HG03025 (cell line): ENCODE measurements around the gene C1QTNF5.

ENCODE experiments used
- ATAC-seq: cut with Tn5 transposase; IDR thresholded peaks from one replicate; pipeline ENCODE4 v1.9.1; 2021; ENCODE audit warnings: mild to moderate bottlenecking, moderate library complexity; ENCODE audit not compliant: unreplicated experiment, low FRiP score

Gene C1QTNF5

DNA sequence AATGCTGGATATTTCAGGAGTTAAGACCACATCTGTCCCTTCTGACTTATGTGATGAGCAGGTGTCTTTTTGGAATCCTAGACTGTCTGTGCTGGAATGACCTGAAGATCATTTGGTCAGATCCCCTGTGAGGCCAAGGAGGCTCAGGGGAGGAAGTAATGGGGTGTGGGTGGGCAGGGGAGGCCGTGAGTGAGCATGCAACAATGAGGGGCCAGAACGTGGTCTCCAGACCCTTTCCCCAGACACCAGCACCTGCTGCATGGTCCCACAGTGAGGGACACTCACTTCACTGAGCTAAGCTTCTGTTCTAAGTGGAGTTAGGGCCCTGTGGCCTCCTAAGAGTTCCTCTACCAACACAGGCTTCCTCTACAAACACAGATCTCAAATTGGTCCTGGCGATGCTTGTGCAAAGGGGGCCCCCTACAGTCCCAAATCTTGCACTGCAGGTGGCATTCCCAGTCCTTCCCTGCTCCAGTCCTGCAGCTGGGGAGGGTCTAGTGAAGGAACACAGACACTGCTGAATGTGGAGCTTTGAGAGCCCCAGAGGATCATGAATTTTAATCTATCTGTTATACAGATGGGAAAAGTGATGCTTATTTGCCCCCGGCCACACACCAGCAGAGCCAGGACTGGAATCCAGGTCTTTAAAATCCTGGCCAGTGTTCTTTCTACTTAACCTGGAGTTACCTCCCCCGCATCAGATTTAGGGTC is 33.4 kb upstream of the C1QTNF5 start:
- ATAC-seq: no peak

DNA sequence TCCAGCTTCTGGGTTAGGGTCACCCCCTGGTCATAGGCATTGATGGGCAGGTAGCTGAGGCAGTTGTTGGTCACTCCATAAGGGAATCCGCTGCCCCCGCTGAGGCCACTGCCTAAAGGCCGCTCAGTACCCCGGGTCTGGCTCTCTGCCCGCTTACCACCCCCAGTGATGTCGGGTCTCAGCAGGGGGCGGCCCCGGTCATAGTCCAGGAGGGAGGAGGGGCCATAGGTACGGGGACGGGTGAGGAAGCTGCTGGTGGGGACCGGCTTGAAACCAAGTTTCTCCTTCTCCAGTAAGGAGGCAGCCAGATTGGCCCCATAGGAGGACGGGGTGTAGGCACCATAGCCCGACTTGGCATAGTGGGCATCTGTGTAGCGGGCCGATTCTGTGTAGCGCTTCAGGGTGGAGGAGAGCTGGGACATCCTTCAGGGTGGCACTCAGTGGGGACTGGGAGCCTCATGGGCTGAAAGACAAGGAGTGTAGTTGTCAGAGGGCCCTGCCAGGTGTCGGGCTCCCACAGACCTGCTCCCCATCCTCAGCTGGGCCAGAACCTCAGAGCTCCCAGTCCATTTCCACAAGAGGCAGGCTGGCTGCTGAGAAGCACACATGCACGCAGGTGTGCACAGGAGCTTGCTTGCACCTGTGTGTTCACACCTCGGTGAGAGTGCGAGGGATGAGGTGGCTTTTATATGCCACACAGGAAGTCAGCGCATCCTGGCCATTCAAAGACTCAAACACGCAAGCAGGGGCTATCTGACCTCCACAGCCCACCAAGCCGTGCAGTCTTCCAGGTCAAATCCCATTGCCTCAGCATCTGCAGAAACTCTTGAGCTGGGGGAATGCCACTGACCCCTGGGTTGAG is 32.6 kb upstream of the C1QTNF5 start:
- ATAC-seq: no peak

DNA sequence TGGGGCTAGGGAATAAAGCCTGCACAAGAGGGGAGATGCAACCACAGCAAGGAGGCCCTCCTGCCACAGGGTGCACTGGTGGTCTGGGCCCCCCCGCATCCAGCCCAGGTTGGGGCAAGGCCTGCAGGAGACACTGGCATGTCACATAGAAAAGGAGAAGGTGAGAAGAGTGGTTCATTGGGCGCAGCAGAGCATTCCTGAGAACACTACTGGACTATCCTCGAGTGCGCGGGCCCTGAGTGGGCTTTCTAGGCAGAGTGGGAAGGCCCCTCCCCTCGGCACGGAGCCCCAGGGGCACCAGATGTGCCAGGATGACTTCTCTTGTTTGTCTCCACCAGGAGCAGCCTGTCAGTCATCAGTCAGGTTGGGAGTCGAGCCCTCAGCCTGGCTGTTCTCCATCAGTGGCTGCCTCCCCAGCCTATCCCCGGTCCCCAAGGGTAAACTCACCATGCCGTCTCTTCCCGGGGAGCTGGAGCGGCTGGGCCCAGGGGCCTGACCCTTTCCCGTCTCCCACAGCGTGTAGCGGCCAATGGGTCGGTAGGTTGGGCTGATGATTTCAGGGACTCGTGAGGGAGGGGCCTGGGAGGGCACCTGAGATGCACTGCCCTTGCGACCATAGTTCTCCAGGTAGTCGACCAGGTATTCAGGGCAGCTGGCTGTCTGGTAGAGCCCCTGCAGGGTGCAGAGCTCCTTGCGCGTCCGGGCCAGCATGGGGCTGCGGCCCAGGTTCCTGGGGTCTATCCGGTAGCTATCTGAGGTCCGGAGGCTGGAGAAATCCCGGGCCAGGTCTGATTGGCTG is 31.8 kb upstream of the C1QTNF5 start:
- ATAC-seq: no peak

DNA sequence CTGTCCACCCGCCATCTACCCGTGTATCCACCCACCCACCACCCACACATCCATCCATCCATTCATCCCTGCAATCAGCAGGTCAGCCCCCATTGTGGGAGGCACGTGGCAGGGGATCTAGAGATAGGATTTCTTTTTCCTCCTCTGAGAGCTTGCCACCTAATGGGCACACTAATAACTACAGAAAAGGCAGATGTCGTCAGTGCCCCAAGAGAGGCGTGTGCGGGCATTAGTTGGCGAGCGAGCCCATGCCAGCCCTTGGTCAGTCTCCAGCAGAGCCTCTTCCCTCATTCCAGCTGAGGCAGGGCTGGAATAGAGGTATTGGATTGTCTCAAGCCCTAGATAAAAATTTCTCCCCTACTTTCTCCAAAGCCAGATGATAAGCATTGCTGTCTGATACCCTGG is 31.1 kb upstream of the C1QTNF5 start:
- no peak for ATAC-seq

DNA sequence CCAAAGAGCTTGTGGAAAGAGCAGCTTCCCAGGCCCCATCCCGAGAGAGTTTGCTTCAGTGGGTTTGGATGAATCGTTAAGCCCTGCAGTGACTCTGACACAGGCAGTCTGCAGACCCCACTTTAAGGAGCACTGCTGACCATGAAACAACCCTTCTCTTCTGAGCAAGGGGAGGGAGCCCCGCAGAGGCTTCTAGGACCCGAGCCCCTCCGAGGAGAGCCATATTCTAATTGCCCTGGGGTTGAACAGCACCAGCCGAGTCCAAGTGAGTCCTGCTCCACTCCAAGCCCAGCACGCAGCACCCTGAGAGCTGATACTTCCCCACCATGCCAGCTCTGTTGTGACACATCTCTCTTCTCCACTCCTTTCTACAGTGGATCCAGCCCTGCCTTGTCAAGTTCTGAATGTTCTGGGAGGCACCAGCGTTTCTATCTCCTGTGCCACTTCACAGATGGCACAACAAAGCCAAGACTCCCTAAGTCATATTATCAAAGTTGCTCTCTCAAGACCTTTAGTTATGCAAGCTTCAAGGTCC is 30.5 kb upstream of the C1QTNF5 start:
- ATAC-seq: no peak

DNA sequence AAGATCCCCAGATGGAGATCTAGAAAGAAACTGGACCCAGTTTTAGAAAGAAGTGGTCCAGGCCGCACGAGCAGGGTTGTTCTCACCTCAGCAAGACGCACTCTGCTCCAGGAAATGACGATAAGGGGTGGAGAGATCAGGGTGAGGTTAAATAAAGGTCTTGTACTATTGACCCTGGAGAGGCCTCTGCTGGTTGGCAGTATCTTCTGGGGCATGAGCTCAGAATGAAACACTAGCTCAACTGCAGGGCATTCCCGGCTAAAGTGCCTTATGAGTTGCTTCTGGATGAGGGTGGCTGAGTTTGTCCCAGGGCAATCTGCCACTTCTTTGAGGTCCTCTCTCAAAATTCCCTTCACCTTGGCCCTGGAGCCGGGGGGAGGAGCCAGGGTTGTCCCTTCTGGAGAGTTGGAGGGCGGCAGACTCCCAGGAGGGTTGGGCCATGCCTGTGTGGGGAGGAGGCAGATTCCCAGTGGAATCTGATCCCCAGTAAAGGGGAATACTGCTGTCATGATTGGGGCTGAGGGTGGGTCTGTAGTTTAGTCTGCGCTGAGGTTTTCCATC is 29.9 kb upstream of the C1QTNF5 start:
- no peak for ATAC-seq

DNA sequence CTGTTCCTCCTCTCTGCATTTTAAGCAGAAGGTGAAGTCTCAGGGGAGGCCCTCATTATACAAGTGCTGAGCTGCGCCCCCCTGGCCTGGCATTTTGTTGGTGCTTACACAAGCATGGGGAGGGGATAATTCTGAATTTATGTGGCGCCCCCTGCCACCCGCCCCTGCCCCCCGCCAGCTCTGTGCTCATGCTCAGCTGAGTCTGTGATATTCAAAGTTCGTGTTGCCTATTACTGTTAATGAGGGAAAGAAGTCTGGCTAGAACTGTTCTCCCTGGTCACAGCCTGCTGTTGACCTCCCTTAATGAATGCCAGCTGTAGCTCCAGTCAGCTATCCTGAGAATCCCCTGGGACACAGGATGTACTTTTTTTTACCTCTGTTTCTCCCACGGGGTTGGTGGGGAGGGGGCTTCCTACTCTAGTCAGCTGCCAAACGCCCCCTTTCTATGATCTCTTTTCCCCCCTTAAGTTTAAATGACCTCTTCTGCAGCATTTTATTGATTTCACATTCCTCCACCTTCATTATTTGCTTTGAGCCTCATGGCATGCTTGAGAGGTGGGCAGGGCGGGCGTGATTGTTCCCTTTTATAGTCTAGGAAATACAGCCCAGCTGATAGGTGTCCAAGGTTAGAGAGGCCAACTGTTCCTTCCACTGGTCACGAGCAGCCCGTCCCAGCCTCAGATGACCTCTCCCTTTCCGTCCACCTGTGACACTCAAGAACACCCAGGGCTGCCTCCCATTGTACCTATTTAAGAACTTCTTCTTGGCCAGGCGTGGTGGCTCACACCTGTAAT is 28.6 kb upstream of the C1QTNF5 start:
- ATAC-seq: no peak

DNA sequence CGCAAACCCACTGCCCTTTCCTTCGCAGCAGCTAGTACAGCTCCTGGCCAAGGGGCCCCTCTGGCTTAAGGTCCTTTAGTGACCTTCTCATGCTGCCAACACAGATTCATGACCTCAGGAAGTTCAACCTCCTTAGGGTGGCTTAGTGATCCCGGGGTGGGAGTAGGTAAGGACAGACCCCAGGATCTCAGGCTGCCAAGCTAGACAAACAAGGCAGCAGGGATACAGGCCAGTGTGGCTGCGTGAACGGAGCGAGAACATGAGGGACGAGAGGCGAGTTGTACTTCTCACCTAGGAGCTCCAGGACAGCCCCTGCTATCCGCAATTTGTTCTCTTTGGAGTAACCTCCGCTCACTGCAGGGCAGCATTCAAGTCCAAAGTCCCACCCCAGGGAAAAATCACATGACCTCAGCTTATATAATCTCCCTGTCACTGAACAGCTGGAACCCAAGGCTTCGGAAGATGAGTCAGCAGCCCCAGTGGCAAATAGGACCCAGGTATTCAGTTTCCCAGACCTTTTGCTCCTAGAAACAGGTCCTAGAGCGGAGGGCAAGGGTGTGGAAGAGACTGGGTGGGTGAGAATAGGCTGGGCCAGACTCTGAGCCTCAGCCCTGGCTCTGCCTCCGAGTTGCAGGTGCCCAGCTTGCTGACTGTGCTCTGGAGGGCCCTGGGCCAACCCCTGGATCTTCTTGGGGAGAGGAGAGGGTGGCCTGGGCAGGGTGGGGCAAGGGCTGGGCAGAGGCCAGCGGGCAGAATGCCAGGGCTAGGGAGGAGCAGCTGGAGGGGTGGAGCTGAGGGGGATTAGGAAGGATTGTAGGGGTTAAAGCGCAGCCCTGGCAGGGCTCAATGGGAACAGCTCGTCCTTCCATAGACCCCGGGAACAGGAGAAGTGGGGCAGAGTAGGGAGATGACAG is 27.7 kb upstream of the C1QTNF5 start:
- no peak for ATAC-seq

DNA sequence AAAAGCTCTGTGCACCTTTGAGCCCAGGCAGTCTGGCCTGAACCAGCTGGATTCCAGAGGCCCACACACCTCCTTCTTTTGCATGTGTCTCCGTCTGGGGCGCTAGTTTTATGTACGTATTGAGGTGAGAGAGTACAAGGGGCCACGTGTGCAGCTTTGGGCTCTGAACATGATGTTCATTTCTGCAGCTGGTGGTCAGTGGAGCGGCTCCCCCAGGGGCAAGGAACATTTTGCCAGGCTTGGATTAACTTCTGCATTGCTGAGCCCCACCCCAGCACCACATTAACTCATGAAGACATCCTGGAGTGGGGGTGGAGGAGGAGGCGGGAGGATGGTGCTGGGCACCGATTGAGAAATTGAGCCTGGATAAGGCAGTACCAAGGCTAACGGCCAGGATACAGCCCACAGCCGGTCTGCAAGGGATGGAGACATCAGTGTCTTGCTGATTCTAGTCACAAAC is 27.0 kb upstream of the C1QTNF5 start:
- ATAC-seq: no peak

DNA sequence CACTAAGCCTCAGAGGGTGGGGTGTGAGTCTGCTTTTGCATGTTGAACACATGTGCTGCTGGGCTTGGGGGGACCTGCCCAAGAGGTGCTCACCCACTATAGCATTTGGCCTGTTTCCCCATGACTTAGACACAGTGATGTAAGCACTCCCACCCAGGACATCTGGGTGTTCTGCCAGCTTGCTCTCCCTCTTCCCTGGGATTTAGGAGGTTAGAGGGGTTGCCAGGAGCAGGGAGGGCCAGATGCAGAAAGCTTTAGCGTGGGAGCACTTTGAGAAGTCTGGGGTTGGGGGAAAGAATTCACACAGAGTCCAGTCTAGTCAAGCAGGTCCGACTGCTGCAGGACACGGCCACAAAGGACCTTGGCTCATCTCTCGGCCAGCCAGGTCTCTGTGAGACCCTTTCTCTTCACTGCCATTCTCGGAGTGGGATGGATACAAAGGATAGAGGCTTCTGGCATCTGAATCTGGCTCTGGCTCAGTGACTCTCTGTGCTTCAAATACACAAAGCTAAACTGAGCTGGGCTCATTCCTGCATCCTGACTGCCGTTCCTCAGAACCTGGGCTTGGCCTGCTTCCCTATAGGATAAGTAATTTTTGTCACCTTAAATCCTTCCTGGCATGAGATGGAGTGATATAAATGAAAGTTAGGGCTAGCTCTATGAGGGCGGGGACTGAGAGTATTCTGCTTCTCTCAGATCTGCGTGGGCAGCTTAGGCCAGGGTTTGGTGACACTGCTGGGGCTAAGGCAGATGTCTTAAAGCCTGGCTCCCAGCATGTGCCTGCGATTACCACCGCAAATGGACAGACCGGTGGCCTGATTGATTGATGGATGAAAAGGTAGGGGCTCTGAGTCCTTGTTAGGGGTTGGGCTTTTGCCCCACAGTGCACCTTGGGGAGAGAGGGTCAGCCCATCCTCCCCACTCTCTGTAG is 26.3 kb upstream of the C1QTNF5 start:
- no peak for ATAC-seq

DNA sequence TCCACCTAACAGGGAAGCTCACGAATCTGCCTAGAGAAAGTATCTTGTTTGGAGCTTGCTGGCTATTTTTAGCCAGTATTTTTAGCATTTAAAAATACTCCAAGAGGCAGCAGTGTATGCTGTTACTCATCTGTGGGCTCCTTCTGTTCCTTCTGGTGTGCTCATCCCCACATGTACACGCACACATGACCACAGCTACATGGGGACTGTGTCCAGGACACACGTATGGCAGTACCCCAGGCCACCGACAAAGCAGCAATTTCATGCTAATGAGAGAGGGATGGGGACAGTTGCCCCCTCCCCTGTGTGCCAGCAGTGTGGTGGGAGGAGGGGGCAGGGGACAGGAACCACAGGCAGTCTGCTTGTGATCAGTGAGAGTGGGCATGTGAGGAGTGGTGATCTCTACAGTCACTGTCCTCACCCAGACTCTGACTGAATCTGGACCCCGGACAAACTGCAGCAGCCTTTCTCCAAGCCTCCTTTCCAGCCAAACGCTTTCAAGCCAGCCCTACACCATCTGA is 24.4 kb upstream of the C1QTNF5 start:
- no peak for ATAC-seq

DNA sequence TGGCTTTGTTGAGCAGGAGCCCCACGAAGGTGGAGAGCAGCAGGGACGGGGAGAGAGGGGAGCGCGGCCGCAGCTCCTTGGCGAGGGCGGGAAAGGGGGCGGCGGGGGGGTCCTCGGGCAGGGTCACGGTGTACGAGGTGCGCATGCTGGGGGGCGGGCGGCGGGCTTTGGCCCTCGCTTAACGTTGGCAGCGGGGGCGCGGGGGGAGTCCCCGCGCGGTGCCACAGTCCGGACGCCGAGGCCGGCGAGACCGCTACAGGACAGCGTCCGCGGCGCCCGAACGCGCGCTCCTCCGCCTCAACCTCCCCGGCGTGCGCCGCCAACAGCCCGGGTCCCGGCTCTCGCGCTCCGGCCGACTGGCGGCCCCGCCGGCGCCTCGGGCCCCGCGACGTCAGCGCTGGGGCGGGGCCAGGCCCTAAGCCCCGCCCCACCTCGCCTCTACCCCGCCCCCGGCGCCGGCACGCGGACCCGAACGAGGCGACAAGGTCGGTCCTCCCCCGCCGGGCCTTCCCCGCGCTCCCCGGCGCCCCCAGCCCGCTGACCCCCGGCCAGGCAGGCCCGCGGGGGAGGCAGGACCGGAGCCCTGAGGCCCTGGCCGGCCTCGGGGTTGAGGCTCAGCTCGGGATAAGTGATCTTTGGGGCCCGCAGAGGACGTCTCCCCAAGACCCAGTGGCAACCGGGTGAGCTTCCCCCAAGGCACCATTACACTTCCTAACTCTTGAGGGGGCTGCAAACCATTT is 23.3 kb upstream of the C1QTNF5 start:
- no peak for ATAC-seq

DNA sequence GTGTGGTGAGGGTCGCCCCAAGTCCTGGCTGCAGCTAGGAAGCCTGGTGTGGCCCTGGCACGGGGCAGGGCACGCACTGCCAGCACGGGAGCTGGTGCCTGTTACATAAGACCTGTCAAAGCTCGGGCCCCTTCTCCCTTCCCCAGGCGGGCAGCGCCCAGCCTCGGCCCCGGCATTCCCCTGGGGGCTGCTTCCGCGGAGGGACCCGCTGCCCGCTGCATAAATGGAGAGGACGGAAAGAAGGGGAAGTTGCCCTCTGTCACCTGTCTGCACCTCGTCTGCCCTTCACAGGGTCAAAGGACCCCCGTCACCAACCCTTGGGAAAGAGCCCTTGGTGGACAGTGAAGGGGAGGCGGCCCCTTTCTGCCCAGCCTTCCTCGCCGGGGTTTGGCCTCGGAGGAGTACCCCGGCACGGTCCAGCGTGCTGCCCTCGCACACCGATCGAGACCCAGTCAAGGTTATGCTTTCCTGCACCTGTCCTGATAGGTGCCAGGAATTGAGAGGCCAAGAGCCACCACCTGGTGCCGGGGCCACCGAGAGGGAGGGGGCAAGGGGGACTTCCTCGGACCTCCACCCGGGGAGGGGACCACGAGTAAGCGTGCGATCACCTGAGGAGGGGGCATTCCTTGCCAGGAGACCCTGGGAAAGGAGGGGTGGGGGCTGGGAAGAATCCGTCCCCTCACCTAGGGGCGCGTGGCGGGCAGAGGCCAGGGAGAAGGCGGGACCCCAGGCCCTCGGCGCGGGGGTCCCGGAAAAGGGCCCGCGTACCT is 22.6 kb upstream of the C1QTNF5 start:
- ATAC-seq: no peak

DNA sequence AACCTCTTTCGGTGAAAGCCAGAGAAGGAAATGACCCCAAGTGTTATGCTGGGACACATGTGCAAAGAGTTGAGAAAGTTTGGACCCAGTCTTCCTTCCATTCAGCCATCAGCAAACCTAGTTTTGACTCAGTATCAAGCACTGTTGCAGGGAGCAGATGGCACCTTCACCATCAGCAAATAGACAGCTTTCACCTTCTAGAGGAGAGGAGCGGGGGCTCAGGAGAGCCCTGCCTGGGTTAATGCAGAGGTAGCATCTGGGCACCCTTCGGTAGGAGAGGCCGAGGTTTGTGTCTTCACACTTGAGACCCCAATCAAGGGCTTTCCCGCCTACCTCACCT is 22.0 kb upstream of the C1QTNF5 start:
- no peak for ATAC-seq

DNA sequence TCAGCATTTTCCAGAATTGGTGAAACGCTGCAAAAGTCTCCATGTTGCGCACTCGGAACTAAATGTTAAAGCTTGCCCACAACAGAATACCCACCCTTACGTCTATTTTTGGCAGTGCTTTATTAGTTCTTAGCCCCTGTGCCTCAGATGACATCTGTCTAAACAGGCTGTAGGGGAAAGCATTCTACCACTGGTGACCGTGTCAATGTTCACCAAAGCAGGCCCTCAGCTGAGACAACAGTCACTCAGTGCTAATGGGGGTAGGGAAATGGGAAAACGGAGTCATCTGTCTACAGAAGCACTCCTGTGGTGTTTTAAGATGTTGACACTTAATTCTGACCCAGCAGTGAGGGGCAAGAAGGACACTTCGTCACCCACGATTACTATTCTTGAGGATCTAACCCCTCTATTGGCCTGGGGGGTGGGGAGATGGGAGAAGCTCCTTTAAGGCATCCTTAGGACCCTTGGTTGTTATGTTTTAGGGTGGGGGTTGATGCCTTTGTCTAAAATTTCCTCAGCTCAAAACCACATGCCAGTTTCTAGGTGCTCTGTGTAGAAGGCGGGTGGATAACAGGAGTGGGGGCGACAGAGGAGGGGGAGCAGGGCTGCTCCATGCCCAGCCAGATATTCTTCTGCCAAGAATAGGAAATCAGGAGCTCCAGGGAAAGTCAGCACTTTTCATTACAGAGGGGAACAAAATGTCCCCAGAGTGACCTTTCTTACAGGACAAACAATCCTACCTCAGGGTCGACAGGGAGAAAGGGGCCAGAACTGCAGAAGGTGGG is 21.4 kb upstream of the C1QTNF5 start:
- no peak for ATAC-seq
